Colonic mucosa (tissue), 4 donors: ENCODE data around the gene COL4A4. TPM values are rescaled to one million over a fixed set of nuclear protein-coding genes. Genes with fewer than 3 reads are reported as not detected.

Source experiments
- DNase-seq: peaks from one replicate; pipeline ENCODE4 v3.0.0-alpha.2; 2020
- H3K27ac ChIP-seq: fragments of 200-600 bp; one replicate; pipeline ENCODE4 v1.8.0; 2021
- H3K27me3 ChIP-seq: fragments of 200-600 bp; one replicate; pipeline ENCODE4 v1.8.0; 2021
- H3K36me3 ChIP-seq: fragments of 200-600 bp; one replicate; pipeline ENCODE4 v1.8.0; 2021
- H3K4me1 ChIP-seq: fragments of 200-600 bp; one replicate; pipeline ENCODE4 v1.8.0; 2021; ENCODE audit warnings: mild to moderate bottlenecking
- H3K4me3 ChIP-seq: fragments of 200-600 bp; one replicate; pipeline ENCODE4 v1.8.0; 2021
- H3K9ac ChIP-seq, 2 donors: one replicate each; pipeline ENCODE4 v1.7.0; 2013; ENCODE audit warnings: control low read depth in 2 of 2, low read depth in 2 of 2, low read length in 2 of 2
- H3K9me3 ChIP-seq: fragments of 200-600 bp; one replicate; pipeline ENCODE4 v1.8.0; 2021
- intact Hi-C: fragments of 100-400 bp; cut with DNase I; formaldehyde crosslinking; loops from one replicate; pipeline ENCODE4 v1.14.1; 2022
- total RNA-seq, 2 donors: library from RNA; stranded (reverse); fragmentation: NEBNext Ultra II Directional in 1 of 2; extraction: Animal tissue kit (Norgen Biotek cat#: 25700) in 1 of 2; gene quantifications; one replicate each; pipeline ENCODE4 v1.2.1, GENCODE V29; 2021
- TF ChIP-seq, protein P1 (sequence below): fragments of 200-600 bp; IDR thresholded peaks from one replicate; pipeline ENCODE4 v1.8.0; 2022; ENCODE audit warnings: antibody characterized with exemption, mild to moderate bottlenecking
- donor health status: healthy.
- donor health status: DM: no; HTN: no; CAD: no.
- donor health status: DM: no; HTN: no; CAD: no.

Gene COL4A4
- total RNA-seq = under 1 TPM; 0.40 to 0.93 TPM

GRCh38 chr2:227163998-227164762 is at the start of gene COL4A4, which contains the start of gene COL4A3:
TSS of gene COL4A4 (minus strand) at chr2:227164205. CDS start at chr2:227147483, 16,722 bp downstream.
TSS of gene COL4A3 (plus strand) at chr2:227164624. CDS start at chr2:227164727, 103 bp downstream.
- H3K9ac ChIP-seq = peak within 1 kb of the TSS; percentile 30 to 65
- DNase-seq = peak; percentile 50
- H3K27me3 ChIP-seq = peaks cover 5% of the 10 kb centered on the region
- intact Hi-C loops = no loop called here
- TF ChIP-seq, protein P1, sequence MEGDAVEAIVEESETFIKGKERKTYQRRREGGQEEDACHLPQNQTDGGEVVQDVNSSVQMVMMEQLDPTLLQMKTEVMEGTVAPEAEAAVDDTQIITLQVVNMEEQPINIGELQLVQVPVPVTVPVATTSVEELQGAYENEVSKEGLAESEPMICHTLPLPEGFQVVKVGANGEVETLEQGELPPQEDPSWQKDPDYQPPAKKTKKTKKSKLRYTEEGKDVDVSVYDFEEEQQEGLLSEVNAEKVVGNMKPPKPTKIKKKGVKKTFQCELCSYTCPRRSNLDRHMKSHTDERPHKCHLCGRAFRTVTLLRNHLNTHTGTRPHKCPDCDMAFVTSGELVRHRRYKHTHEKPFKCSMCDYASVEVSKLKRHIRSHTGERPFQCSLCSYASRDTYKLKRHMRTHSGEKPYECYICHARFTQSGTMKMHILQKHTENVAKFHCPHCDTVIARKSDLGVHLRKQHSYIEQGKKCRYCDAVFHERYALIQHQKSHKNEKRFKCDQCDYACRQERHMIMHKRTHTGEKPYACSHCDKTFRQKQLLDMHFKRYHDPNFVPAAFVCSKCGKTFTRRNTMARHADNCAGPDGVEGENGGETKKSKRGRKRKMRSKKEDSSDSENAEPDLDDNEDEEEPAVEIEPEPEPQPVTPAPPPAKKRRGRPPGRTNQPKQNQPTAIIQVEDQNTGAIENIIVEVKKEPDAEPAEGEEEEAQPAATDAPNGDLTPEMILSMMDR = no peak
- no peaks in the 10 kb centered on the region for H3K4me1 ChIP-seq
- H3K36me3 ChIP-seq = no peaks in the 10 kb centered on the region
- H3K9me3 ChIP-seq = no peaks in the 10 kb centered on the region
- H3K27ac ChIP-seq = no peak within 1 kb of the TSS
- H3K4me3 ChIP-seq = peak within 1 kb of the TSS; percentile 44

GRCh38 chr2:227207573-227207972 is 43.6 kb upstream of the COL4A4 start:
- intact Hi-C loops = no loop called here
- H3K4me3 ChIP-seq = no peak overlapping the region

GRCh38 chr2:227206406-227206805 is 42.4 kb upstream of the COL4A4 start:
- intact Hi-C loops = no loop called here
- no peaks in the 10 kb centered on the region for H3K9me3 ChIP-seq
- H3K9ac ChIP-seq = no peak overlapping the region
- H3K27ac ChIP-seq = no peak overlapping the region
- no peak for DNase-seq
- no peaks in the 10 kb centered on the region for H3K27me3 ChIP-seq
- H3K4me3 ChIP-seq = no peak overlapping the region
- TF ChIP-seq, protein P1 = no peak
- no peaks in the 10 kb centered on the region for H3K36me3 ChIP-seq
- no peaks in the 10 kb centered on the region for H3K4me1 ChIP-seq

More at GRCh38 chr2:227207573-227207972, 43.6 kb upstream of the COL4A4 start:
- H3K27ac ChIP-seq = no peak overlapping the region
- no peak overlapping the region for H3K9ac ChIP-seq
- H3K27me3 ChIP-seq = no peaks in the 10 kb centered on the region
- H3K9me3 ChIP-seq = no peaks in the 10 kb centered on the region
- TF ChIP-seq, protein P1 = no peak
- DNase-seq = no peak
- no peaks in the 10 kb centered on the region for H3K36me3 ChIP-seq
- no peaks in the 10 kb centered on the region for H3K4me1 ChIP-seq

DNA sequence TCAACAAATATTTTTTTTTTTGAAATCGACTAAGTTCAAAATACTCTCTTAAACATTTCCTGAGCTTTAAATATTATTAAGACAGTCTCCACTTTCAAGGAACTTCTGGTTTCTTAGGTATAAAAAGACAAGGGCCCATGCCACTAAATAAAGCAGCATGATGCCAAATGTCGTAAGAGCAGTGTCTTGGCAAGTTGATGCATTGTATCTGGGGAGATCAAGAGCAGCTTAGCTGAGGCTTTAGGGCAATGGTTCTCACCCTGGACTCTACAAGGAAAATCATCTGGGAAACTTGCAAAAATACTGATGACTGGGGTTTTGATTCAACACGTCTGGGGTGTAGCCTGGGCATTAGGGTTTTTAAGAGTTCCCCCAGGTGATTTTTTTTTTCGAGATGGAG is 41.7 kb upstream of the COL4A4 start:
- Histone ChIP-seq H3K27me3 (no peaks in the 10 kb centered on the region), H3K4me1 (no peaks in the 10 kb centered on the region), H3K4me3 (no peak overlapping the region), H3K36me3 (no peaks in the 10 kb centered on the region), H3K9ac (no peak overlapping the region), H3K27ac (no peak overlapping the region), H3K9me3 (no peaks in the 10 kb centered on the region)
- TF ChIP-seq, protein P1 = no peak
- DNase-seq = no peak
- intact Hi-C loops = no loop called here

DNA sequence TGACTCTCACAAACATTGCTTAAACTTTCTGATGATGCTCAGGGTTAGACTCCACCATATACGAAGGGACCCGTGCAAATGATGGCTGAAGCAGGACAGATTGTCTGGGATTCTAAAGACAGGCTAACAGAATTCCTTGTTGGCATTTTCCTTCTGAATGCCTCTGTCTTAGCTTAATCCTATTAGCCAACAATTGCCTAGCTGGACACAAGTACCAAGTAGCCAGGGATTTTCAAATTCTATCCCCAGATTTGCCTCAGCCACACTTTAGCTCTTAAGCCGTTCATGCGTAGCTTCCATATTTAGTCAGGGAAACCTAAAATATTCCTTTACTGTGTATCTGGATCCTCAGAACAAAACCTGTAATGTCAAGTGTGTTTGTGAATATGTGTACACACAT is 40.4 kb upstream of the COL4A4 start:
- intact Hi-C loops = no loop called here
- Histone ChIP-seq H3K27me3 (no peaks in the 10 kb centered on the region), H3K9ac (no peak overlapping the region), H3K4me1 (no peaks in the 10 kb centered on the region), H3K27ac (no peak overlapping the region), H3K4me3 (no peak overlapping the region), H3K9me3 (no peaks in the 10 kb centered on the region), H3K36me3 (no peaks in the 10 kb centered on the region)
- TF ChIP-seq, protein P1 = no peak
- DNase-seq = no peak
